ENCODE results near the gene A2ML1.

DNA sequence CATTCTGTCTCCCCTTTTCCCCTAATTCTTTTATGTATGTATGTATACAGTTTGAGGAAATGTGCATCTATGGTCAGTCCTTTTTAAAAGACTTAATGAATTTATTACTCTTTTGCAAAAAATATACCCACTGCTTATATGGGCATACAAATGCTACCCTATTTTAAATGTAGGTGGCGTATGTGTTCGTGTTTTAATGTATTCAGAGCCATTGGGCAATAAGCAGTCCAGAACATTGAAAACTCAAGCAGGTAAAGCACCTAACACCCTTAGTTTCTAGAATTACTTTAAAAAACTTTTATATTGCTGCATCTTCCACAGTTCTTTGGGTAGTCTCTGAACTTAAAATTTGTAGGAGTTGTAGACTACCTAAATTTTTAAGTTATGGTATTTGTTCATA is 42.6 kb upstream of the A2ML1 start:
- TF ChIP-seq, protein P1, sequence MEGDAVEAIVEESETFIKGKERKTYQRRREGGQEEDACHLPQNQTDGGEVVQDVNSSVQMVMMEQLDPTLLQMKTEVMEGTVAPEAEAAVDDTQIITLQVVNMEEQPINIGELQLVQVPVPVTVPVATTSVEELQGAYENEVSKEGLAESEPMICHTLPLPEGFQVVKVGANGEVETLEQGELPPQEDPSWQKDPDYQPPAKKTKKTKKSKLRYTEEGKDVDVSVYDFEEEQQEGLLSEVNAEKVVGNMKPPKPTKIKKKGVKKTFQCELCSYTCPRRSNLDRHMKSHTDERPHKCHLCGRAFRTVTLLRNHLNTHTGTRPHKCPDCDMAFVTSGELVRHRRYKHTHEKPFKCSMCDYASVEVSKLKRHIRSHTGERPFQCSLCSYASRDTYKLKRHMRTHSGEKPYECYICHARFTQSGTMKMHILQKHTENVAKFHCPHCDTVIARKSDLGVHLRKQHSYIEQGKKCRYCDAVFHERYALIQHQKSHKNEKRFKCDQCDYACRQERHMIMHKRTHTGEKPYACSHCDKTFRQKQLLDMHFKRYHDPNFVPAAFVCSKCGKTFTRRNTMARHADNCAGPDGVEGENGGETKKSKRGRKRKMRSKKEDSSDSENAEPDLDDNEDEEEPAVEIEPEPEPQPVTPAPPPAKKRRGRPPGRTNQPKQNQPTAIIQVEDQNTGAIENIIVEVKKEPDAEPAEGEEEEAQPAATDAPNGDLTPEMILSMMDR (conservative IDR thresholded peaks at IDR 0.05; ENCODE audit: low read length), result no peak; the same call in 1 of the 2 replicates
- no peak for TF ChIP-seq EZH2phosphoT487 (IDR thresholded peaks at IDR 0.05; ENCODE audit: borderline replicate concordance)

Data from Loucy (cell line).